Right lobe of liver (tissue), 6 donors: ENCODE results near the gene MLX. TPM values are rescaled to one million over a fixed set of nuclear protein-coding genes. Genes with fewer than 3 reads are reported as not detected.
A peak's percentile ranks its signal among the peaks of the same experiment; 100 is the strongest.

Experiments
- ATAC-seq, 4 donors: fragments of 200-7000 bp; cut with Tn5 transposase; one replicate each; pipeline ENCODE4 v1.9.1; 2020; ENCODE audit warnings: mild to moderate bottlenecking in 4 of 4, moderate library complexity in 4 of 4
- DNase-seq, 3 donors: peaks; one replicate each; pipeline ENCODE4 v3.0.0-alpha.2; 2020
- H3K27ac ChIP-seq, 3 donors: fragments of 200-600 bp; one replicate each; pipeline ENCODE4 v1.8.0; 2022
- H3K27me3 ChIP-seq, 2 donors: fragments of 200-600 bp; one replicate each; pipeline ENCODE4 v1.8.0; 2022
- H3K36me3 ChIP-seq, 4 donors: fragments of 200-600 bp; sonication (generic) in 1 of 4; one replicate each; pipeline versions ENCODE4 v1.5.1 to v1.8.0; 2017 to 2022; ENCODE audit warnings: control low read depth in 1 of 4
- H3K4me1 ChIP-seq, 4 donors: fragments of 200-600 bp; sonication (generic) in 1 of 4; one replicate each; pipeline versions ENCODE4 v1.5.1 to v1.8.0; 2017 to 2022; ENCODE audit warnings: control low read depth in 1 of 4
- H3K4me3 ChIP-seq, 3 donors: fragments of 200-600 bp; one replicate each; pipeline ENCODE4 v1.8.0; 2022
- H3K9me3 ChIP-seq, 4 donors: fragments of 200-600 bp; sonication (generic) in 1 of 4; one replicate each; pipeline versions ENCODE4 v1.5.1 to v1.8.0; 2017 to 2022; ENCODE audit warnings: control low read depth in 1 of 4
- POLR2A ChIP-seq: fragments of 450-650 bp; IDR thresholded peaks from one replicate; pipeline ENCODE4 v1.6.1; 2017; ENCODE audit warnings: antibody characterized with exemption, mild to moderate bottlenecking
- WGBS: methylation state at CpG from one replicate; pipeline ENCODE4 v1.1.6; 2018; ENCODE audit warnings: low coverage, low lambda C conversion rate; ENCODE audit not compliant: insufficient coverage; ENCODE audit errors: missing lambda C conversion rate; 5-methylcytosine and 5-hydroxymethylcytosine counted together
- intact Hi-C, 2 donors: fragments of 100-400 bp; cut with DNase I; formaldehyde crosslinking; loops; one replicate each; pipeline versions ENCODE4 v1.11.2 to v1.14.1; 2022
- total RNA-seq, 6 experiments: library from RNA; depleted of rRNA in 2 of 6; stranded (reverse); fragments of >200 nt in 2 of 6; fragmentation: NEBNext Ultra II Directional in 3 of 6; extraction: Animal tissue kit (Norgen Biotek cat#: 25700) in 3 of 6; gene quantifications; one replicate each; pipeline versions ENCODE4 v1.1.0 to v1.2.4, GENCODE V29; 2016 to 2023
- TF ChIP-seq, protein P1 (sequence below), 4 donors: fragments of 200-600 bp in 3 of 4; fragments of 450-650 bp in 1 of 4; IDR thresholded peaks; one replicate each; pipeline versions ENCODE4 v1.5.1 to v1.8.0; 2016 to 2022; ENCODE audit warnings: antibody characterized with exemption in 4 of 4, mild to moderate bottlenecking in 2 of 4
- donor health status: DM: no; HTN: yes; CAD: no.
- donor health status: DM: no; HTN: no; CAD: no.
- donor health status: DM: no; HTN: no; CAD: no.
- donor health status: DM: no; HTN: yes; CAD: no.
- donor health status: DM: no; HTN: yes; CAD: no.

The MLX gene
- total RNA-seq, 6 experiments from 2014 or later, result 34.5 to 46.2 (median 35.2) TPM

- DNase-seq, result no peak
- peaks cover 0 to 52% (median 26%) of the 10 kb centered on the region in 4 donors for H3K4me1 ChIP-seq
Observed at GRCh38 chr17:42563143-42563509, 3.8 kb upstream of the MLX start.

DNA sequence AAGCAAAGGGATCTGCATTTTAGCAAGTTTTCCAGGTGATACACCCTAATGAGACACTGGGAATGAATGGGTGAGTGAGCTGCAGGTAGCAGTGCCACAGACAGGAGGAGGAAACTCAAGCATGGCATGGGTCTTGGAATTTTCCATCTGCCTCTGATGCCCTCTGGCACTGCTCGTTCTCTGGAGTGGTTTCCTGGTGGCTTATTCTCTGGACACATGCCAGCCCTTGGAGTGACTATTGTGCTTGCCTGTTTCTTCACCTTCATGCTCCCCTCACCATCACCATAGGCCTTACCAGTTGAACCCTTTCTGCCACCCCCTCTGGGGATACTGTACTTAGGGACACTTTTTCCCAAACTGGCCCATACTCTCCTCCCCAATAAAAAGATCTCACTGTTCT lies 3.4 kb upstream of the MLX start:
- ATAC-seq (peak in 1 of 4 donors; percentile 0), DNase-seq (no peak)
- intact Hi-C loops, result no loop called here
- H3K27me3 ChIP-seq, result no peaks in the 10 kb centered on the region
- H3K4me3 ChIP-seq, result peak overlapping the region; percentile 92 to 96 (median 94)
- no CpG with 5 or more reads among the region's 1 CpG for WGBS
- H3K27ac ChIP-seq, result peak overlapping the region in 1 of 3 donors; percentile 82
- peaks cover 0 to 13% (median 3%) of the 10 kb centered on the region in 4 donors for H3K36me3 ChIP-seq
- H3K4me1 ChIP-seq, result peaks cover 0 to 56% (median 28%) of the 10 kb centered on the region in 4 donors
- TF ChIP-seq POLR2A, result no peak
- TF ChIP-seq, protein P1, sequence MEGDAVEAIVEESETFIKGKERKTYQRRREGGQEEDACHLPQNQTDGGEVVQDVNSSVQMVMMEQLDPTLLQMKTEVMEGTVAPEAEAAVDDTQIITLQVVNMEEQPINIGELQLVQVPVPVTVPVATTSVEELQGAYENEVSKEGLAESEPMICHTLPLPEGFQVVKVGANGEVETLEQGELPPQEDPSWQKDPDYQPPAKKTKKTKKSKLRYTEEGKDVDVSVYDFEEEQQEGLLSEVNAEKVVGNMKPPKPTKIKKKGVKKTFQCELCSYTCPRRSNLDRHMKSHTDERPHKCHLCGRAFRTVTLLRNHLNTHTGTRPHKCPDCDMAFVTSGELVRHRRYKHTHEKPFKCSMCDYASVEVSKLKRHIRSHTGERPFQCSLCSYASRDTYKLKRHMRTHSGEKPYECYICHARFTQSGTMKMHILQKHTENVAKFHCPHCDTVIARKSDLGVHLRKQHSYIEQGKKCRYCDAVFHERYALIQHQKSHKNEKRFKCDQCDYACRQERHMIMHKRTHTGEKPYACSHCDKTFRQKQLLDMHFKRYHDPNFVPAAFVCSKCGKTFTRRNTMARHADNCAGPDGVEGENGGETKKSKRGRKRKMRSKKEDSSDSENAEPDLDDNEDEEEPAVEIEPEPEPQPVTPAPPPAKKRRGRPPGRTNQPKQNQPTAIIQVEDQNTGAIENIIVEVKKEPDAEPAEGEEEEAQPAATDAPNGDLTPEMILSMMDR (IDR thresholded peaks at IDR 0.05), result no peak
- H3K9me3 ChIP-seq, result no peaks in the 10 kb centered on the region

More at GRCh38 chr17:42563143-42563509, 3.8 kb upstream of the MLX start:
- intact Hi-C loops, result no loop called here
- Histone ChIP-seq H3K4me3 (peak overlapping the region; percentile 92 to 96 (median 94)), H3K36me3 (peaks cover 0 to 11% (median 2%) of the 10 kb centered on the region in 4 donors), H3K9me3 (no peaks in the 10 kb centered on the region), H3K27me3 (no peaks in the 10 kb centered on the region), H3K27ac (peak overlapping the region; percentile 70 to 85 (median 82))
- 61% methylated on average over 2 of the region's 14 CpGs for WGBS
- ATAC-seq, result no peak
- TF ChIP-seq, protein P1 (IDR thresholded peaks at IDR 0.05), result no peak
- TF ChIP-seq POLR2A, result no peak

- Histone ChIP-seq H3K27me3 (no peaks in the 10 kb centered on the region), H3K4me1 (peaks cover 0 to 59% (median 28%) of the 10 kb centered on the region in 4 donors), H3K9me3 (no peaks in the 10 kb centered on the region), H3K36me3 (peaks cover 0 to 17% (median 5%) of the 10 kb centered on the region in 4 donors), H3K27ac (peak overlapping the region in 1 of 3 donors; percentile 82), H3K4me3 (no peak overlapping the region)
- TF ChIP-seq, protein P1 (IDR thresholded peaks at IDR 0.05), result no peak
- TF ChIP-seq POLR2A, result no peak
- ATAC-seq (no peak), DNase-seq (no peak)
- intact Hi-C loops, result no loop called here
- 55% methylated on average over 7 of the region's 9 CpGs for WGBS
Observed at GRCh38 chr17:42563950-42564349, 3.0 kb upstream of the MLX start.

DNA sequence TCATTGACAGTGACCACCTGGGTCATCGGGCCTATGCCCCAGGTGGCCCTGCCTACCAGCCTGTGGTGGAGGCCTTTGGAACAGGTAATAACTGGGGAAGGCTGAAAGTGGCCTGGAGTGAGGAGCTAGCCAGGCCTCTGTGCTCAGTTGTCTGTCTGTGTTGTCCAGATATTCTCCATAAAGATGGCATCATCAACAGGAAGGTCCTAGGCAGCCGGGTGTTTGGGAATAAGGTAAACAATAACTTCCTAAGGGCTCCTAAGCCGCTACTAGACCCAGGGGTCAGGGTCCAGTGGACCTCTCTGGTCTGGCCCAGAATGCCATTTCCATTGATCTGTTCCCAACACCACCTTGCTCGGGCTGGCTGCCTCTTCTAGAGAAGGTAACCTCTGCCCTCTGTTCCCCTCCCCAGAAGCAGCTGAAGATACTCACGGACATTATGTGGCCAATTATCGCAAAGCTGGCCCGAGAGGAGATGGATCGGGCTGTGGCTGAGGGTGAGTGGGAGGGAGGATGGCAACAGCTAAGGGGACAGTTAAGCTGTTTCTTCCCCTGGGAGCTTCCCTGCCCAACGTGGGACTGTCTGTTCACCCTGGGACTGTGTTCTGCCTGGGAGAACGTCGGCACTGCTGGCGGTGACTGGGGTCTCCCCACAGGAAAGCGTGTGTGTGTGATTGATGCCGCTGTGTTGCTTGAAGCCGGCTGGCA lies 1.9 kb upstream of the MLX start:
- 37% methylated on average over 4 of the region's 15 CpGs for WGBS
- ATAC-seq (peak; percentile 6 to 52 (median 16)), DNase-seq (peak in 1 of 3 donors; percentile 76)
- H3K36me3 ChIP-seq, result peaks cover 0 to 27% (median 12%) of the 10 kb centered on the region in 4 donors
- H3K4me3 ChIP-seq, result no peak overlapping the region
- no peaks in the 10 kb centered on the region for H3K9me3 ChIP-seq
- intact Hi-C loops, result no loop called here
- no peaks in the 10 kb centered on the region for H3K27me3 ChIP-seq
- TF ChIP-seq, protein P1 (IDR thresholded peaks at IDR 0.05), result no peak
- no peak for TF ChIP-seq POLR2A
- H3K27ac ChIP-seq, result peak overlapping the region in 2 of 3 donors; percentile 15 to 71
- peaks cover 0 to 59% (median 28%) of the 10 kb centered on the region in 4 donors for H3K4me1 ChIP-seq
